ENCODE results near the gene SLC66A2. TPM values are rescaled to one million over a fixed set of nuclear protein-coding genes. Genes with fewer than 3 reads are reported as not detected.
A peak's percentile ranks its signal among the peaks of the same experiment; 100 is the strongest.

Gene SLC66A2
- total RNA-seq, 2 experiments from 2014 or later: 44.5 to 44.8 TPM

- Mint-ChIP-seq H3K27me3 (no peaks in the 10 kb centered on the region), H3K9me3 (peaks cover 12% of the 10 kb centered on the region), H3K4me3 (no peak overlapping the region), H3K36me3 (ENCODE audit: low read depth) (peaks cover 84% of the 10 kb centered on the region), H3K4me1 (ENCODE audit: low read depth) (peaks cover 5% of the 10 kb centered on the region), H3K27ac (no peak overlapping the region)
- Histone ChIP-seq H3K36me3 (ENCODE audit: insufficient read depth, low read length) (peaks cover 33% of the 10 kb centered on the region), H3K4me3 (ENCODE audit: low read length) (no peak overlapping the region), H3K4me1 (ENCODE audit: insufficient read depth, low read length) (peaks cover 3% of the 10 kb centered on the region), H3K27ac (ENCODE audit: low read depth in 1 of 2, low read length in 2 of 2) (no peak overlapping the region), H3K27me3 (ENCODE audit: control insufficient read depth in 1 of 2, insufficient read depth in 2 of 2, low read length in 2 of 2) (no peaks in the 10 kb centered on the region), H3K9me3 (ENCODE audit: control insufficient read depth in 1 of 2, insufficient read depth in 1 of 2, low read length in 2 of 2) (peaks cover 20 to 21% of the 10 kb centered on the region in 2 experiments)
- ATAC-seq (ENCODE audit: poor library complexity) (no peak), DNase-seq (peak in 1 of 14 experiments; percentile 4)
- intact Hi-C loops (cut with DNase I, micrococcal nuclease): no loop called here
- POLR2A ChIA-PET: no interaction called here
- CTCF ChIA-PET: no interaction called here
- TF ChIP-seq CTCF (IDR thresholded peaks at IDR 0.05): no peak
Observed at GRCh38 chr18:79926306-79926705, 25.1 kb downstream of the SLC66A2 start.

- no peaks in the 10 kb centered on the region for H3K27me3 Mint-ChIP-seq
- peaks cover 13 to 21% of the 10 kb centered on the region in 2 experiments for H3K9me3 ChIP-seq (ENCODE audit: control insufficient read depth in 1 of 2, insufficient read depth in 1 of 2, low read length in 2 of 2)
- peaks cover 8% of the 10 kb centered on the region for H3K9me3 Mint-ChIP-seq
- no peaks in the 10 kb centered on the region for H3K27me3 ChIP-seq (ENCODE audit: control insufficient read depth in 1 of 2, insufficient read depth in 2 of 2, low read length in 2 of 2)
- H3K4me1 Mint-ChIP-seq (ENCODE audit: low read depth): peaks cover 3% of the 10 kb centered on the region
- DNase-seq: peak in 2 of 14 experiments; percentile 6 to 23
- H3K4me3 ChIP-seq (ENCODE audit: low read length): no peak overlapping the region
- intact Hi-C loops (cut with DNase I, micrococcal nuclease): no loop called here
- no peak overlapping the region for H3K27ac Mint-ChIP-seq
- ChIA-PET CTCF (no interaction called here), POLR2A (no interaction called here)
- no peak overlapping the region for H3K4me3 Mint-ChIP-seq
- peaks cover 33% of the 10 kb centered on the region for H3K36me3 ChIP-seq (ENCODE audit: insufficient read depth, low read length)
- peaks cover 72% of the 10 kb centered on the region for H3K36me3 Mint-ChIP-seq (ENCODE audit: low read depth)
- no peak overlapping the region for H3K27ac ChIP-seq (ENCODE audit: low read depth in 1 of 2, low read length in 2 of 2)
- no peak for ATAC-seq (ENCODE audit: poor library complexity)
- H3K4me1 ChIP-seq (ENCODE audit: insufficient read depth, low read length): peaks cover 3% of the 10 kb centered on the region
- TF ChIP-seq CTCF (IDR thresholded peaks at IDR 0.05): no peak
Observed at GRCh38 chr18:79924814-79925731, 26.4 kb downstream of the SLC66A2 start.

- DNase-seq (peak in 1 of 14 experiments; percentile 2), ATAC-seq (ENCODE audit: poor library complexity) (no peak)
- Histone ChIP-seq H3K27me3 (ENCODE audit: control insufficient read depth in 1 of 2, insufficient read depth in 2 of 2, low read length in 2 of 2) (no peaks in the 10 kb centered on the region), H3K27ac (ENCODE audit: low read depth in 1 of 2, low read length in 2 of 2) (no peak overlapping the region), H3K4me1 (ENCODE audit: insufficient read depth, low read length) (peaks cover 3% of the 10 kb centered on the region), H3K4me3 (ENCODE audit: low read length) (no peak overlapping the region), H3K9me3 (ENCODE audit: control insufficient read depth in 1 of 2, insufficient read depth in 1 of 2, low read length in 2 of 2) (peaks cover 2 to 18% of the 10 kb centered on the region in 2 experiments), H3K36me3 (ENCODE audit: insufficient read depth, low read length) (peaks cover 24% of the 10 kb centered on the region)
- no peak for TF ChIP-seq CTCF (IDR thresholded peaks at IDR 0.05)
- POLR2A ChIA-PET: no interaction called here
- H3K4me1 Mint-ChIP-seq (ENCODE audit: low read depth): no peaks in the 10 kb centered on the region
- peaks cover 62% of the 10 kb centered on the region for H3K36me3 Mint-ChIP-seq (ENCODE audit: low read depth)
- no peak overlapping the region for H3K4me3 Mint-ChIP-seq
- intact Hi-C loops (cut with DNase I, micrococcal nuclease): no loop called here
- H3K9me3 Mint-ChIP-seq: peaks cover 2% of the 10 kb centered on the region
- H3K27me3 Mint-ChIP-seq: no peaks in the 10 kb centered on the region
- no peak overlapping the region for H3K27ac Mint-ChIP-seq
- CTCF ChIA-PET: no interaction called here
Observed at GRCh38 chr18:79923896-79924585, 27.4 kb downstream of the SLC66A2 start.

Data from CD4-positive, alpha-beta T cell (primary cell).